K562 (cell line): ENCODE data around the gene MRO. TPM values are rescaled to one million over a fixed set of nuclear protein-coding genes. Genes with fewer than 3 reads are reported as not detected.

ENCODE experiments used
- ATAC-seq: fragments of 200-7000 bp; cut with Tn5 transposase; 3 replicates; pipeline ENCODE4 v1.9.1; 2020; ENCODE audit warnings: moderate library complexity
- BruUV-seq: library from RNA; stranded (reverse); fragments of 400-500 nt; replicated peaks from 2 replicates; lab custom pipeline; 2021; lab: Mats Ljungman, UMichigan
- CTCF ChIA-PET: fragments of 300-600 bp; formaldehyde crosslinking; extraction: SDS; loops from one replicate; lab custom pipeline; 2021; ENCODE audit warnings: low intra/inter-chr PET ratio; lab: Yijun Ruan, JAX
- POLR2A ChIA-PET: fragments of 300-600, 350-650 bp; sonication (Branson Sonifier 250); formaldehyde crosslinking; extraction: SDS; loops from one replicate; lab custom pipeline; 2021; ENCODE audit warnings: antibody characterized with exemption, inconsistent platforms; lab: Yijun Ruan, JAX
- DNase-seq, 4 experiments: peaks; one replicate each; pipeline versions ENCODE4 v3.0.0 to v3.0.0-alpha.2; 2011 to 2018; ENCODE audit warnings: low spot score in 3 of 4, mixed read lengths in 3 of 4; ENCODE audit errors: extremely low read depth in 1 of 4
- FAIRE-seq: peaks from 2 replicates; lab custom pipeline; 2011; peaks lifted over from hg19 to GRCh38; lab: Jason Lieb, UNC
- H2AFZ ChIP-seq: 2 replicates; pipeline ENCODE4 v1.6.0; 2011; ENCODE audit warnings: low read depth, low read length, control low read depth, inconsistent platforms
- H3K27ac ChIP-seq: fragments of 200-600 bp; 3 replicates; pipeline ENCODE4 v1.8.0; 2011; ENCODE audit warnings: low read depth, mild to moderate bottlenecking, control low read depth, inconsistent platforms, low read length, moderate library complexity, mixed read lengths; ENCODE audit errors: extremely low read depth
- H3K27me3 ChIP-seq, 2 experiments: fragments of 300-600 bp in 1 of 2; 2 replicates in 1 of 2; 3 replicates in 1 of 2; pipeline versions ENCODE4 v1.6.0 to v1.8.0; 2011; ENCODE audit warnings: inconsistent platforms in 2 of 2, low read length in 2 of 2, mild to moderate bottlenecking in 1 of 2, mixed read lengths in 1 of 2, moderate library complexity in 1 of 2; ENCODE audit not compliant: control insufficient read depth in 2 of 2, insufficient read depth in 2 of 2
- H3K36me3 ChIP-seq: fragments of 300-600 bp; 3 replicates; pipeline ENCODE4 v1.8.0; 2011; ENCODE audit warnings: mild to moderate bottlenecking, low read length, inconsistent platforms; ENCODE audit not compliant: control insufficient read depth, insufficient read depth
- H3K4me1 ChIP-seq, 2 experiments: fragments of 200-600 bp in 1 of 2; replicated peaks in 1 of 2; 2 replicates in 1 of 2; 3 replicates in 1 of 2; pipeline versions ENCODE4 v1.5.1 to v1.8.0; 2011; ENCODE audit warnings: inconsistent platforms in 2 of 2, low read length in 2 of 2, mild to moderate bottlenecking in 1 of 2, mixed read lengths in 1 of 2, moderate library complexity in 1 of 2; ENCODE audit not compliant: control insufficient read depth in 2 of 2, insufficient read depth in 2 of 2
- H3K4me2 ChIP-seq: 2 replicates; pipeline ENCODE4 v1.6.1; 2011; ENCODE audit warnings: low read length, control low read depth, inconsistent platforms, mixed read lengths; ENCODE audit not compliant: insufficient read depth
- H3K4me3 ChIP-seq: fragments of 200-600 bp; sonication (generic), shearing (Covaris generic); 2 replicates; pipeline ENCODE4 v1.5.1; 2016; ENCODE audit warnings: control low read depth, inconsistent platforms
- H3K79me2 ChIP-seq: fragments of 200-600 bp; 3 replicates; pipeline ENCODE4 v1.8.0; 2011; ENCODE audit warnings: low read length, inconsistent platforms; ENCODE audit not compliant: control insufficient read depth, insufficient read depth
- H3K9ac ChIP-seq, 2 experiments: 2 replicates each; pipeline versions ENCODE4 v1.6.0 to v1.6.1; 2011; ENCODE audit warnings: low read depth in 2 of 2, low read length in 2 of 2, control low read depth in 1 of 2, inconsistent platforms in 1 of 2, mild to moderate bottlenecking in 1 of 2, mixed read lengths in 1 of 2; ENCODE audit not compliant: insufficient read depth in 1 of 2
- H3K9me1 ChIP-seq: one replicate; pipeline ENCODE4 v1.6.0; 2011; ENCODE audit warnings: inconsistent platforms, mild to moderate bottlenecking, low read length, moderate library complexity; ENCODE audit not compliant: control insufficient read depth, insufficient read depth
- H3K9me3 ChIP-seq: replicated peaks from 2 replicates; pipeline ENCODE4 v1.5.1; 2011; ENCODE audit warnings: low read depth, low read length, inconsistent platforms; ENCODE audit not compliant: control insufficient read depth, insufficient read depth
- H4K20me1 ChIP-seq: replicated peaks from 2 replicates; pipeline ENCODE4 v1.6.1; 2011; ENCODE audit warnings: low read length, inconsistent platforms, mixed read lengths; ENCODE audit not compliant: control insufficient read depth, insufficient read depth
- CC2D1A ChIP-seq: fragments of 450-650 bp; IDR thresholded peaks from 2 replicates; pipeline ENCODE4 v1.6.1; 2017; ENCODE audit warnings: mild to moderate bottlenecking
- EP400 ChIP-seq: fragments of 450-650 bp; IDR thresholded peaks from 2 replicates; pipeline ENCODE4 v1.6.1; 2017; ENCODE audit warnings: antibody characterized with exemption, mild to moderate bottlenecking, moderate library complexity
- MEIS2 ChIP-seq: fragments of 450-650 bp; IDR thresholded peaks from 2 replicates; pipeline ENCODE4 v1.6.1; 2014; ENCODE audit warnings: mild to moderate bottlenecking; ENCODE audit not compliant: partially characterized antibody
- NRF1 ChIP-seq, 2 experiments: fragments of 450-650 bp; IDR thresholded peaks in 1 of 2; conservative IDR thresholded peaks in 1 of 2; 2 replicates each; pipeline ENCODE4 v1.6.1; 2014; ENCODE audit warnings: mild to moderate bottlenecking in 2 of 2
- SOX6 ChIP-seq: fragments of 450-650 bp; IDR thresholded peaks from 2 replicates; pipeline ENCODE4 v1.6.1; 2014; ENCODE audit warnings: mild to moderate bottlenecking
- UBTF ChIP-seq, 2 experiments: IDR thresholded peaks; 2 replicates each; pipeline ENCODE4 v1.6.1; 2012; ENCODE audit warnings: improper control_type of control experiment in 2 of 2, low read depth in 2 of 2, low read length in 2 of 2, borderline replicate concordance in 1 of 2
- ZNF507 ChIP-seq: conservative IDR thresholded peaks from 2 replicates; pipeline ENCODE4 v1.6.1; 2017; ENCODE audit warnings: missing genetic modification characterization, missing compliant biosample characterization
- WGBS: fragments of 100-300 bp; shearing (Covaris generic); methylation state at CpG from one replicate; pipeline ENCODE4 v1.1.6; 2016; ENCODE audit warnings: low coverage, mixed read lengths; ENCODE audit not compliant: insufficient coverage; ENCODE audit errors: missing lambda C conversion rate; 5-methylcytosine and 5-hydroxymethylcytosine counted together
- in situ Hi-C: fragments of 300-500 bp; cut with MboI; formaldehyde crosslinking; loops from 4 replicates; pipeline ENCODE4 v1.15.0; 2018; ENCODE audit warnings: inconsistent platforms, mixed read lengths
- intact Hi-C: fragments of 100-400 bp; cut with micrococcal nuclease; formaldehyde crosslinking; loops from 2 replicates; pipeline ENCODE4 v1.14.2; 2022
- polyA plus RNA-seq, 8 experiments: library from polyadenylated mRNA; depleted of rRNA in 4 of 8; stranded (reverse) in 5 of 8; unstranded in 3 of 8; fragments of >200 nt; fragmentation: Nextera tagmentation in 2 of 8; fragmentation: Illumina TruSeq in 1 of 8; extraction: Ambion mirVana in 2 of 8; extraction: Trizol in 1 of 8; gene quantifications; 2 replicates each; pipeline versions ENCODE4 v1.2.1 to v1.2.3, GENCODE V29; 2011 to 2014; ENCODE audit warnings: inconsistent platforms in 1 of 8, missing spikeins in 1 of 8
- total RNA-seq, 7 experiments: library from RNA; depleted of rRNA in 6 of 7; stranded (reverse); fragments of >200 nt in 6 of 7; fragmentation: Illumina TruSeq in 2 of 7; extraction: Trizol in 2 of 7; gene quantifications; 2 replicates each; pipeline versions ENCODE4 v1.2.1 to v1.2.3, GENCODE V29; 2011 to 2021; ENCODE audit warnings: low replicate concordance in 1 of 7
- TF ChIP-seq, protein P1 (sequence below), 2 experiments: IDR thresholded peaks in 1 of 2; conservative IDR thresholded peaks in 1 of 2; 2 replicates each; pipeline ENCODE4 v1.6.1; 2016; ENCODE audit warnings: low read depth in 2 of 2, mild to moderate bottlenecking in 1 of 2, missing compliant biosample characterization in 1 of 2, missing genetic modification characterization in 1 of 2, moderate library complexity in 1 of 2
- TF ChIP-seq, protein P2 (sequence below): fragments of 450-650 bp; IDR thresholded peaks from 2 replicates; pipeline ENCODE4 v1.6.1; 2016

The MRO gene
- total and polyA plus RNA-seq, 9 of the 15 experiments (the other 6 are each of a cell fraction or from before 2014, with no cell fraction given) = 0.06 TPM; not detected in 8

DNA sequence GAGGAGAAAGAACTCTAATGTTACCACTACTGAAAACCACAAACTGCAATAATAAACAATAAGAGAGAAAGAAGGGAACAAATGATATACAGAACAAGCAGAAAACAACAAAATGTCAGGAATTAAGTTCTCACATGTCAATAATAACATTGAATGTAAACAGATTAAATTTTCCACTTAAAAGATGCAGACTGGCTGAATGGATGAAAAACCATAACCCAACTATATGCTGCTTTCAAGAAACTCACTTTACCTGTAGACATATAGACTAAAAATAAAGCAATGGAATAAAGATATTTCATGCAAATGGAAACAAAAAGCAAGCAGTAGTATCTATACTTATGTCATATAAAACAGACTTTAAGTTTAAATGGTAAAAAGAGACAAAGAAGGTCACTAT is 50.4 kb downstream of the MRO start:
- TF ChIP-seq ZNF507 (tag) (peak; percentile 61), CC2D1A (no peak)
- no peak overlapping the region for H3K4me2 ChIP-seq
- FAIRE-seq (no peak), ATAC-seq (no peak), DNase-seq (no peak)
- in situ Hi-C loops = no loop called here
- H3K27ac ChIP-seq = no peak overlapping the region
- H3K9ac ChIP-seq = no peak overlapping the region
- ChIA-PET CTCF (no interaction called here), POLR2A (no interaction called here)
- no peaks in the 10 kb centered on the region; a peak in 1 of 5 replicates for H3K27me3 ChIP-seq
- H3K9me1 ChIP-seq = no peaks in the 10 kb centered on the region
- H3K9me3 ChIP-seq = no peaks in the 10 kb centered on the region
- H4K20me1 ChIP-seq = no peaks in the 10 kb centered on the region
- no peaks in the 10 kb centered on the region for H3K36me3 ChIP-seq
- no peak overlapping the region for H3K4me3 ChIP-seq
- H3K79me2 ChIP-seq = no peaks in the 10 kb centered on the region
- no TSS peak for BruUV-seq
- intact Hi-C loops = no loop called here
- H2AFZ ChIP-seq = no peak overlapping the region
- H3K4me1 ChIP-seq = no peaks in the 10 kb centered on the region

GRCh38 chr18:50757358-50757757 is 62.5 kb downstream of the MRO start:
- Histone ChIP-seq H3K4me3 (no peak overlapping the region), H3K4me1 (no peaks in the 10 kb centered on the region), H3K9ac (no peak overlapping the region), H4K20me1 (no peaks in the 10 kb centered on the region), H3K79me2 (no peaks in the 10 kb centered on the region), H3K27me3 (no peaks in the 10 kb centered on the region), H3K4me2 (no peak overlapping the region), H3K9me3 (no peaks in the 10 kb centered on the region), H3K27ac (no peak overlapping the region), H3K36me3 (no peaks in the 10 kb centered on the region), H3K9me1 (no peaks in the 10 kb centered on the region), H2AFZ (no peak overlapping the region)
- ChIA-PET POLR2A (no interaction called here), CTCF (no interaction called here)
- in situ Hi-C loops (no loop called here), intact Hi-C loops (no loop called here)
- no peak for FAIRE-seq
- ATAC-seq = peak; percentile 82
- peak in 1 of 4 experiments; percentile 6 for DNase-seq
- no TSS peak for BruUV-seq
- 0% methylated on average over 7 of the region's 7 CpGs for WGBS
- TF ChIP-seq, protein P1, sequence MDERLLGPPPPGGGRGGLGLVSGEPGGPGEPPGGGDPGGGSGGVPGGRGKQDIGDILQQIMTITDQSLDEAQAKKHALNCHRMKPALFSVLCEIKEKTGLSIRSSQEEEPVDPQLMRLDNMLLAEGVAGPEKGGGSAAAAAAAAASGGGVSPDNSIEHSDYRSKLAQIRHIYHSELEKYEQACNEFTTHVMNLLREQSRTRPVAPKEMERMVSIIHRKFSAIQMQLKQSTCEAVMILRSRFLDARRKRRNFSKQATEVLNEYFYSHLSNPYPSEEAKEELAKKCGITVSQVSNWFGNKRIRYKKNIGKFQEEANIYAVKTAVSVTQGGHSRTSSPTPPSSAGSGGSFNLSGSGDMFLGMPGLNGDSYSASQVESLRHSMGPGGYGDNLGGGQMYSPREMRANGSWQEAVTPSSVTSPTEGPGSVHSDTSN (CRISPR knock-in tag; IDR thresholded peaks at IDR 0.05; ENCODE audit: low read depth) = no peak
- TF ChIP-seq, protein P1 (tag; conservative IDR thresholded peaks at IDR 0.05; ENCODE audit: low read depth) = peak; percentile 64
- TF ChIP-seq UBTF (IDR thresholded peaks at IDR 0.05; ENCODE audit: borderline replicate concordance in 1 of 2, low read depth in 2 of 2, low read length in 2 of 2) (no peak), SOX6 (no peak), NRF1 (conservative IDR thresholded peaks at IDR 0.05 in 1 of 2, IDR thresholded peaks at IDR 0.05 in 1 of 2) (0 out of 4 replicates have a peak, but pooled peaks have one; percentile 9 to 11), MEIS2 (peak; percentile 76), EP400 (no peak)
- TF ChIP-seq, protein P2, sequence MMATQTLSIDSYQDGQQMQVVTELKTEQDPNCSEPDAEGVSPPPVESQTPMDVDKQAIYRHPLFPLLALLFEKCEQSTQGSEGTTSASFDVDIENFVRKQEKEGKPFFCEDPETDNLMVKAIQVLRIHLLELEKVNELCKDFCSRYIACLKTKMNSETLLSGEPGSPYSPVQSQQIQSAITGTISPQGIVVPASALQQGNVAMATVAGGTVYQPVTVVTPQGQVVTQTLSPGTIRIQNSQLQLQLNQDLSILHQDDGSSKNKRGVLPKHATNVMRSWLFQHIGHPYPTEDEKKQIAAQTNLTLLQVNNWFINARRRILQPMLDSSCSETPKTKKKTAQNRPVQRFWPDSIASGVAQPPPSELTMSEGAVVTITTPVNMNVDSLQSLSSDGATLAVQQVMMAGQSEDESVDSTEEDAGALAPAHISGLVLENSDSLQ = peak; percentile 74
